Fibroblast of villous mesenchyme (primary cell): ENCODE data around the gene COPS6. TPM values are rescaled to one million over a fixed set of nuclear protein-coding genes. Genes with fewer than 3 reads are reported as not detected.

Source experiments
- DNase-seq: peaks from one replicate; pipeline ENCODE4 v3.0.0-alpha.2; 2010; ENCODE audit warnings: low read depth
- H3K4me3 ChIP-seq: 2 replicates; pipeline ENCODE4 v1.5.1; 2011; ENCODE audit warnings: low read depth, mild to moderate bottlenecking, low read length
- CTCF ChIP-seq: IDR thresholded peaks from 2 replicates; pipeline ENCODE4 v1.5.1; 2012; ENCODE audit warnings: low read depth, mild to moderate bottlenecking, low read length; ENCODE audit not compliant: insufficient read depth
- total RNA-seq: library from RNA; depleted of rRNA; stranded (reverse); fragments of >200 nt; gene quantifications from 2 replicates; pipeline ENCODE4 v1.2.3, GENCODE V29; 2012

The COPS6 gene
- total RNA-seq, 1 donor = 104 TPM

GRCh38 chr7:100100420-100101015, 11.7 kb downstream of the COPS6 start:
- peak overlapping the region; percentile 85 for H3K4me3 ChIP-seq
- no peak for TF ChIP-seq CTCF
- DNase-seq = peak; percentile 99

- no peak for TF ChIP-seq CTCF
- H3K4me3 ChIP-seq = peak within 1 kb of the TSS; percentile 85
- peak; percentile 99 for DNase-seq
Observed at GRCh38 chr7:100101016-100101862, 12.5 kb downstream of the COPS6 start, which contains the start of the genes AP4M1 and MCM7. Gene AP4M1, plus strand, starts transcription at chr7:100101643. Its CDS starts 72 bp downstream, at chr7:100101715. Gene MCM7, minus strand, starts transcription at chr7:100101397. Its CDS starts 103 bp downstream, at chr7:100101294.

GRCh38 chr7:100102950-100103840, 14.4 kb downstream of the COPS6 start:
- peak overlapping the region; percentile 85 for H3K4me3 ChIP-seq
- TF ChIP-seq CTCF = no peak
- peak; percentile 94 for DNase-seq

- no peak for TF ChIP-seq CTCF
- no peak for DNase-seq
Observed at GRCh38 chr7:100105534-100105933, 16.8 kb downstream of the COPS6 start.

GRCh38 chr7:100106633-100107032, 17.9 kb downstream of the COPS6 start:
- no peak for TF ChIP-seq CTCF
- DNase-seq = no peak
- H3K4me3 ChIP-seq = no peak overlapping the region

More at GRCh38 chr7:100105534-100105933, 16.8 kb downstream of the COPS6 start:
- no peak overlapping the region for H3K4me3 ChIP-seq

- no peak for TF ChIP-seq CTCF
- no peak for DNase-seq
Observed at GRCh38 chr7:100107125-100107737, 18.5 kb downstream of the COPS6 start.

More at GRCh38 chr7:100107125-100107737, 18.5 kb downstream of the COPS6 start:
- no peak overlapping the region for H3K4me3 ChIP-seq
